Measurements from ENCODE around the gene RAVER2. TPM values are rescaled to one million over a fixed set of nuclear protein-coding genes. Genes with fewer than 3 reads are reported as not detected.
"Not testable (repeated sequence)": the region's sequence is repeated elsewhere in the genome, so short reads cannot be mapped to it uniquely, and the experiment has no call there.

RAVER2 gene
- total RNA-seq, 2 donors from 2014 or later, result 6.9 to 8.8 TPM

DNA sequence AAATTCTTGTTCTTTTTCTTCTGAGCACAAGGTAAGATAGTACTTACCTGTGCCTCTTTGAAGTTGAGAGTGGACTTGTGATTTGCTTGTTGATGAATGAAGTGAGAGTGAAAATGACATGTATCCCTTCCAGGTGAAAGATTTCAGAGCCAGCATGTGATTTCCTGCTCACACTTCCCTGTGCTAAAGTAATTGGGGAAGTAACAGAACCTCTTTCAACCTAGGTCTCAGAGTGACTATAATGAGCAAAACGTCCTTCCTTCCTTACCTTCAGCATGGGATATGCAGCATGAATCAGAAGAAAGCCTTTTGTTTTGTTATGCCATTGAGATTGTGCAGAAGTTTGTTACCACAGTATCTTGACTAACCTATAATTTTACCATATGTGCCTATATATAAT lies 24.6 kb downstream of the RAVER2 start:
- TF ChIP-seq, protein P1, sequence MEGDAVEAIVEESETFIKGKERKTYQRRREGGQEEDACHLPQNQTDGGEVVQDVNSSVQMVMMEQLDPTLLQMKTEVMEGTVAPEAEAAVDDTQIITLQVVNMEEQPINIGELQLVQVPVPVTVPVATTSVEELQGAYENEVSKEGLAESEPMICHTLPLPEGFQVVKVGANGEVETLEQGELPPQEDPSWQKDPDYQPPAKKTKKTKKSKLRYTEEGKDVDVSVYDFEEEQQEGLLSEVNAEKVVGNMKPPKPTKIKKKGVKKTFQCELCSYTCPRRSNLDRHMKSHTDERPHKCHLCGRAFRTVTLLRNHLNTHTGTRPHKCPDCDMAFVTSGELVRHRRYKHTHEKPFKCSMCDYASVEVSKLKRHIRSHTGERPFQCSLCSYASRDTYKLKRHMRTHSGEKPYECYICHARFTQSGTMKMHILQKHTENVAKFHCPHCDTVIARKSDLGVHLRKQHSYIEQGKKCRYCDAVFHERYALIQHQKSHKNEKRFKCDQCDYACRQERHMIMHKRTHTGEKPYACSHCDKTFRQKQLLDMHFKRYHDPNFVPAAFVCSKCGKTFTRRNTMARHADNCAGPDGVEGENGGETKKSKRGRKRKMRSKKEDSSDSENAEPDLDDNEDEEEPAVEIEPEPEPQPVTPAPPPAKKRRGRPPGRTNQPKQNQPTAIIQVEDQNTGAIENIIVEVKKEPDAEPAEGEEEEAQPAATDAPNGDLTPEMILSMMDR (IDR thresholded peaks at IDR 0.05), result no peak
- TF ChIP-seq POLR2A (IDR thresholded peaks at IDR 0.05), result no peak
- no peak for ATAC-seq
- intact Hi-C loops (cut with DNase I), result no loop called here
- Histone ChIP-seq H3K27me3 (no peaks in the 10 kb centered on the region), H3K4me1 (peaks cover 9% of the 10 kb centered on the region), H3K27ac (no peak overlapping the region), H3K36me3 (replicated peaks in 1 of 2; ENCODE audit: insufficient read depth in 1 of 2, low read depth in 2 of 2) (no peaks in the 10 kb centered on the region), H3K9me3 (no peaks in the 10 kb centered on the region), H3K4me3 (no peak overlapping the region)
- 52 to 78% methylated on average over 1 of the region's 1 CpG for WGBS, 2 donors
- DNase-seq, result no peak

DNA sequence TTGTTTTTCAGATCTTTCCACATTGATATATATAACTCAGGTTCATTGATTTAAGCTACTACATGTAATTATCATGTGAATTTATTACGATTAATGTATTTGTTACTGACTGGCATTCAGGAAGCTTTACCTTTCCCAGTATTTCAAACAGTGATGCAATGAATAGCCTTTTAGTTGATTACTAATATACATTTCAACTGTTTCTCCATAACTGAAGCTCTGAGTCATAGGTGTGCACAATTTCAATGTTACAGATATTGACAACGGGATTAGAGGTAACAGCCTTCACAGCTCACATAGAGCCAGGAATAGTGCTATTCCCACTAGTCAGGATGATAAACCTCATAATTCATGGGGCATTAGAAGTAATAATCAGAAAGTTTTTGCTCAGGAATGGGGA lies 25.1 kb downstream of the RAVER2 start:
- Histone ChIP-seq H3K4me1 (peaks cover 9% of the 10 kb centered on the region), H3K27me3 (no peaks in the 10 kb centered on the region), H3K27ac (no peak overlapping the region), H3K4me3 (no peak overlapping the region), H3K36me3 (replicated peaks in 1 of 2; ENCODE audit: insufficient read depth in 1 of 2, low read depth in 2 of 2) (no peaks in the 10 kb centered on the region), H3K9me3 (no peaks in the 10 kb centered on the region)
- intact Hi-C loops (cut with DNase I), result no loop called here
- DNase-seq, result no peak
- no peak for TF ChIP-seq POLR2A (IDR thresholded peaks at IDR 0.05)
- TF ChIP-seq, protein P1 (IDR thresholded peaks at IDR 0.05), result no peak
- ATAC-seq, result no peak
- 85 to 97% methylated on average over 2 of the region's 2 CpGs for WGBS, 2 donors

DNA sequence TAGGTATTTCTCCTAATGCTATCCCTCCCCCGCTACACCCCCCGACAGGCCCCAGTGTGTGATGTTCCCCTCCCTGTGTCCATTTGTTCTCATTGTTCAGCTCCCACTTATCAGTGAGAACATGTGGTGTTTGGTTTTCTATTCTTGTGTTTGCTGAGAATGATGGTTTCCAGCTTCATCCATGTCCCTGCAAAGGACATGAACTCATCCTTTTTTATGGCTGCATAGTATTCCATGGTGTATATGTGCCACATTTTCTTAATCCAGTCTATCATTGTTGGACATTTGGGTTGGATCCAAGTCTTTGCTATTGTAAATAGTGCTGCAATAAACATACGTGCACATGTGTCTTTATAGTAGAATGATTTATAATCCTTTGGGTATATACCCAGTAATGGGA lies 28.4 kb downstream of the RAVER2 start:
- intact Hi-C loops (cut with DNase I); H3K27me3 ChIP-seq; H3K36me3 ChIP-seq (replicated peaks in 1 of 2; ENCODE audit: insufficient read depth in 1 of 2, low read depth in 2 of 2); H3K9me3 ChIP-seq; ATAC-seq; H3K27ac ChIP-seq; H3K4me3 ChIP-seq; H3K4me1 ChIP-seq; DNase-seq: not testable (repeated sequence)
- WGBS, 2 donors, result 91 to 92% methylated on average over 3 of the region's 3 CpGs

DNA sequence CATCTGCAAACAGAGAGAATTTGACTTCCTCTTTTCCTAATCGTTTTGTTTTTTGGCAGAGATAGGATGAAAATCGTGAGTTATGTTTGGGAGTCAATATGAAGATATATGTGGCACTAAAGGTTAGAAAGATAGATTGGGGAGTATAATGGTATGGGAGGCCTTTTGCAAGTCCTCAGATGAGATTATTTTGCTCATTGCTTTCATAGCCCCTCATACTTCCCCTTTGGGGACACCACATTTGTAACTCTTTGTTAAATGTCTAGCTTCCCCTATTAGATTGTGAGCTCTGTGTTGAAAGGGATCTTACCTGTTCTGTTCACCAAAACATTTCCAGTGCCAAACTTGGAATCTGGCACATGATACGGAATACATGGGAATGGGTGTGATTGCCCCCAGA lies 30.2 kb downstream of the RAVER2 start:
- H3K27ac ChIP-seq, result no peak overlapping the region
- 65 to 72% methylated on average over 3 of the region's 3 CpGs for WGBS, 2 donors
- no peak for DNase-seq
- ATAC-seq, result no peak
- H3K9me3 ChIP-seq, result no peaks in the 10 kb centered on the region
- no peaks in the 10 kb centered on the region for H3K4me1 ChIP-seq
- no peak for TF ChIP-seq POLR2A (IDR thresholded peaks at IDR 0.05)
- TF ChIP-seq, protein P1 (IDR thresholded peaks at IDR 0.05), result no peak
- no peak overlapping the region for H3K4me3 ChIP-seq
- intact Hi-C loops (cut with DNase I), result no loop called here
- H3K27me3 ChIP-seq, result no peaks in the 10 kb centered on the region
- no peaks in the 10 kb centered on the region for H3K36me3 ChIP-seq (replicated peaks in 1 of 2; ENCODE audit: insufficient read depth in 1 of 2, low read depth in 2 of 2)

DNA sequence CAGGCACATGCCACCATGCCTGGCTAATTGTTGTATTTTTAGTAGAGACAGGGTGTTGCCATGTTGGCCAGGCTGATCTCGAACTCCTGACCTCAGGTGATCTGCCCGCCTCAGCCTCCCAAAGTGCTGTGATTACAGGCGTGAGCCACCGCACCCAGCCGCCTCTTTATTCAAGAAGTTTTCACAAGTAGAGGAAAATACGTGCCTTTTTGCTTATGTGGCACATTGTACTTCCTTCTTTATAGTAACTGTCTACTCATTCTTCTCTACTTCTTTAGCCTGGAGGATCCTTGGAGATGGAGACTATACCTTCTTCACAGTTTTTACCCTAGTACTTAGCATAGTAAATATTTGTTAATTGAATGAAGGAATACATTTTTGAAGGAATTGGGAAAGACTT lies 37.2 kb downstream of the RAVER2 start:
- ATAC-seq; H3K27ac ChIP-seq; H3K4me1 ChIP-seq; intact Hi-C loops (cut with DNase I); DNase-seq; H3K36me3 ChIP-seq (replicated peaks in 1 of 2; ENCODE audit: insufficient read depth in 1 of 2, low read depth in 2 of 2); H3K27me3 ChIP-seq; H3K9me3 ChIP-seq; H3K4me3 ChIP-seq: not testable (repeated sequence)
- WGBS, 2 donors, result 86 to 93% methylated on average over 6 of the region's 6 CpGs

DNA sequence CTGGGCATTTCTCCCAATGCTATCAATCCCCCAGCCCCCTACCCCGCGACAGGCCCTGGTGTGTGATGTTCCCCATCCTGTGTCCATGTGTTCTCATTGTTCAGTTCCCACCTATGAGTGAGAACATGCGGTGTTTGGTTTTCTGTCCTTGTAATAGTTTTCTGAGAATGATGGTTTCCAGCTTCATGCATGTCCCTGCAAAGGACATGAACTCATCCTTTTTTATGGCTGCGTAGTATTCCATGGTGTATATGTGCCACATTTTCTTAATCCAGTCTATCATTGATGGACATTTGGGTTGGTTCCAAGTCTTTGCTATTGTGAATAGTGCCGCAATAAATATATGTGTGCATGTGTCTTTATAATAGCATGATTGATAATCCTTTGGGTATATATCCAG lies 38.0 kb downstream of the RAVER2 start:
- 97% methylated on average over 5 of the region's 5 CpGs for WGBS, 2 donors
- H3K27me3 ChIP-seq; intact Hi-C loops (cut with DNase I); H3K27ac ChIP-seq; DNase-seq; H3K4me3 ChIP-seq; ATAC-seq; H3K4me1 ChIP-seq; H3K9me3 ChIP-seq; H3K36me3 ChIP-seq (replicated peaks in 1 of 2; ENCODE audit: insufficient read depth in 1 of 2, low read depth in 2 of 2): not testable (repeated sequence)

Measured in body of pancreas (tissue), 4 donors.